ENCODE data around the gene DLAT.
"Not testable (repeated sequence)": the region's sequence is repeated elsewhere in the genome, so short reads cannot be mapped to it uniquely, and the experiment has no call there.

Gene DLAT

DNA sequence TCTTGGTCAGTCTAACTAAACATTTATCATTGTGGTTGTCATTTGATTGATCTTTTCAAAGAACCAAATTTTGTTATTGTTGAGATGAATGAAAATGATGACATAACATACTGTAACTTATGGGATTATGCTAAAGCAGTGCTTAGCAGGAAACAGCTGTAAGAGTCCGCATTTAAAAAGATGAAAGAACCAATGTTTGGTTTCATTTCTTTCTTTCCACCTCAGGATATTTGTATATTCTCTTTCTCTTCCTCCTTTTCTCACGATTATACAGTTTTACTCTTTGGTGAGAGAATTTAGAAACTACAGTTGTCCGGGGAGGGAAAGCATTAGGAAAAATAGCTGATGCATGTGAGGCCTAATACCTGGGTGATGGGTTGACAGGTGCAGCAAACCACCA is 25.5 kb downstream of the DLAT start:
- DNase-seq (ENCODE audit: low spot score) = no peak

DNA sequence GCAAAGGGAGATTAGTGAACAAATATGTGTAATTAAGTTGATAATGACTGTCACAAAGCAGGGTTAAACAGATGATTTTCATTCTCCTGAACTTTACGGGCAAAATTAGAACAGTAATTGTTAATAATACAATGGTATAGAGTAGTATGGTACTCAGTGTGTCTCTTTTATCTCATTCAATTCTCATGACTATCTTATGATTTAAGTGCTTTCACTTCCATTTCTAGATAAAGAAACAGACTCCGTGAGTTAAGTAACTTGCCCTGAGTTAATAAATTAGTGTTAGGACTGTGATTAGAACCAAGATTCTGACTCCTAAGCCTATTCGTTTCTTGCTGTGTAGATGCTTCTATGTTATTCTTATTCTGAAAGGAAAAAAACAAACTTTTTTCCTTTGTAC is 26.6 kb downstream of the DLAT start:
- no peak for DNase-seq (ENCODE audit: low spot score)

- no peak for DNase-seq (ENCODE audit: low spot score)
Measured at GRCh38 chr11:112057170-112057569, 32.0 kb downstream of the DLAT start.

DNA sequence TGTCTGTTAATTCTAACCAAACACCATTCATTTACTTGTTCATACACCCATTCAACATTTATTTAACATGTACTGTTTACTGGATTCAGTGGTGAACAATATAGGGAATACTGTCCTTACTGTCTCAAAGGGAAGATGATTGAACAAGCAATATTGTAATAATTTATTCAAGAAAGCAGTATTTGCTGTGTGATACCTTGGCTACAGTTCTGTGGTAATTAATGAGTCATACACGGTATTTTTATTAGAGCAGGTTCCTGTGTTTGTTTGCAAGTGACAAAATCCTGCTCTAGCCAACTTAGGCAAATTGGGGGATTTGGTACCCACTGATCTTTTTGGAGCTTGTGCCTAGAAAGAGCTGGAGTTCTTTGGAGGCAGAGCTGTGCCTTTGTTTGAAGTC is 32.9 kb downstream of the DLAT start:
- no peak for DNase-seq (ENCODE audit: low spot score)

DNA sequence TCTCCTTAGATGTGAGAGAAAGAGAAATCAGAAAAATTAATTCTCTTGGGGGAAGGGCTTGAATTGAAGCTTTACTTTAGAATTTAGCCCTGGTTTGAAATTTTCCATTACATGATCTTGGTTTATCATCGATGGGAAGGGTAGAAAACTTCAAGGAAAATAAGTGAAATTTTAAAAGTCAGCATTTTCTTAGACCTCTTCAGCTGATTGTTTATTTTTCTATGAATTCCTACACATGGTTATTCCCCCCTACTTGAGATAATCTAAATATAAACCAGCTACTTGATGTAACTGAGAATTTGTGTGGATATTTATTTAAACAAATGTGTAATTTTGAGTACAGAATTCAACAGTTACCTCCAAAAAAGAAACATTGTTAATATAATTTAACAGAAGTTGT is 37.7 kb downstream of the DLAT start:
- DNase-seq (ENCODE audit: low spot score) = no peak

DNA sequence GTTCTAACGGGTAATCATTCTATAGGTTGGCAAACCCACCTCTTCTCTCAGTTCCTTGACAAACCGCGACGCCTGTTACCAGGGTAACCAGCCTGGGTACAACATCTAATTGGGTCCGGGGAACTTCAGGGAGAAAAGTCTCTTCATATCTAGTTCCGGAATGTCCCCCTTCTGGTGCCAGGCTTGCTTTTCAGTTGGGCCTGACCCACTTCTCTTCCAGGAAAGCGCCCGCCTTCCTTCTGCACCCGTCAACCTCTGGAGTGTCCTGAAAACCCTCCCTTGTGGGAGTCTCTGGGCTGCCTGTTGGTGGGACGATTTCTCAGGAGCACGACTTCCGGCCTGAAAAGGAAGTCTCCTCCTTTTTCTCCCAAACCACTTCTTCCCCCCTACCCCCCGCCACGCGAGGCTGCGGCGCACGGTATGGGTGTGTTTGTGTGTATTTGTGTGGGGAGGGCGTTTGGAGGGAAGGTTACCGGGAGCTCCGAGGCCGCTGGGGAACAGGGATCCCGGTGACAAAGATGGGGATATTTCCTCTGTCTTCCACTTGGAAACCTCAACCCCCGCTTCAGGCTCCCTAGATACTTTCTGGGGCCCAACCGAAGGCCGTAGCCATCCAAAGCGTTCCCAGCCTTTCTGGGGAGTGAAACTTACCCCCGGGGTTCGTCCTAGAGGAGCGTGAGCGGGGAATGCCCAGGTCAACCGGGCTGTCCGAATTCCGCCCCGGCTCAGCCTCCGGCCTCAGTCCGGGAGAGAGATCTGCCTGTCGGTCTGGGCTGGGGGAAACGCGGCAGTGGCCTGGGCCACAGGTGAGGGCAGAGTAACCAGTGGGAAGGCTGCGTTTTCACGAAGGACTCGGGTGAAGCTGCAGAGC is 49.0 kb downstream of the DLAT start, which contains the start of the genes NKAPD1 and PIH1D2:
Gene NKAPD1, plus strand, starts transcription at position 359 of the 871 bp plus-strand sequence. CDS start 1,276 bp downstream, outside the sequence.
Gene PIH1D2, minus strand, starts transcription at position 77 of the 871 bp plus-strand sequence. CDS start 843 bp downstream, outside the sequence.
- peak; percentile 85 for DNase-seq (ENCODE audit: low spot score)

- DNase-seq (ENCODE audit: low spot score) = no peak
Measured at GRCh38 chr11:112082729-112083128, 57.5 kb downstream of the DLAT start.

DNA sequence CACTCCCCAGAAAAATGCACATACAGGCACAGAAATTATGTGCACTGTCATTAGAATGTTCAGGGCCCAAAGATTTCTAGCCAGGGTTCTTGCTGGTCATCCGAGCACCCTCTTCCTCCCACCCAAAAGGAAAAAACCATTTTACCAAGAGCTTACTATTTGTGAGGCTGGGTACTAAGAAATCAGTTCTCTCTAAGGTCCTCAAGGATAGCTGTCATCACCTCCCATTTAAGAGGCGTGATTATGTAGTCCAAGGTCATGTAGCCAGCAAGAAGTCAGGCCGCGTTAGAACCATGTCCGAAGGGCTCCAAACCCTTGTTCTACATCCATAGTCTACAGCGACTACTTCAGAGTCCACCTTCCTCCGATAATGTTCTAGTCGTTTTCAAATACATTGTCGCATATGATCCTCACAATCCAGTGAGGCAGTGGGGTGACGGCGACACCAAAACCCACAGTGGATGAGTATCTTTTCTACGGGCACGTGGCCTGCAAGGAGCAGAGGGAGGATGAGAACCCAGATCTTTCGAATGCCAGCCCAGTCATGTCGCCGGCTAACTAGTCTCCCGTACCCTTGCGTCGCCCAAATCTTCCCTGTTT is 60.7 kb downstream of the DLAT start:
- DNase-seq (ENCODE audit: low spot score) = no peak

- peak; percentile 97 for DNase-seq (ENCODE audit: low spot score)
Measured at GRCh38 chr11:112086422-112087191, 61.4 kb downstream of the DLAT start, which contains the start of the genes SDHD and TIMM8B. SDHD (plus strand) TSS chr11:112086873; CDS start chr11:112086908, 35 bp downstream. TIMM8B (minus strand) TSS chr11:112086756; CDS start chr11:112086723, 33 bp downstream.

GRCh38 chr11:112087212-112087611 is 62.0 kb downstream of the DLAT start:
- no peak for DNase-seq (ENCODE audit: low spot score)

GRCh38 chr11:112095302-112095701 is 70.1 kb downstream of the DLAT start:
- DNase-seq (ENCODE audit: low spot score) = not testable (repeated sequence)

DNA sequence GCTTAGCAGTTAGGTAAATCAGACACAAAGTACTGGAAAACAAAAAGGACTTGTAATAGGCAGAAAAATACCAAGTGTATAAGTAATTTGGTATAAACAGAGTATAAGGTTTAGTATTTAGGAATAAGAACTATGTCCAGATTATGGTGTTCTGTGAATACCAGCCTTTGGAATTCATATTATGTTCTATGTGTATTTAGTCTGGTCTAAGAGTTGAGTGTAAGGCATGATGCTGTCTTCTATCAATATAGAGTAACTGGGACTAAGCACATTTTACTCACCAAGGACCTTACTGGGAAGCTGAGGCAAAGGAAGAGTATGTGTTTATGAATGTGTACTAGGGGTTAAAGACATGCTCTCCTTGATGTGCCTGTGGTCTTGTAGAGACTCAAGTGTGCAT is 71.0 kb downstream of the DLAT start:
- no peak for DNase-seq (ENCODE audit: low spot score)

- DNase-seq (ENCODE audit: low spot score) = no peak
Measured at GRCh38 chr11:112097734-112098528, 72.7 kb downstream of the DLAT start.

- DNase-seq (ENCODE audit: low spot score) = no peak
Measured at GRCh38 chr11:112100462-112100861, 75.3 kb downstream of the DLAT start.

- no peak for DNase-seq (ENCODE audit: low spot score)
Measured at GRCh38 chr11:112103446-112103845, 78.2 kb downstream of the DLAT start.

- no peak for DNase-seq (ENCODE audit: low spot score)
Measured at GRCh38 chr11:112106070-112106469, 80.9 kb downstream of the DLAT start.
